ENCODE measurements around the gene GRAMD1A.
"Not testable (repeated sequence)": the region's sequence is repeated elsewhere in the genome, so short reads cannot be mapped to it uniquely, and the experiment has no call there.

Gene GRAMD1A

DNA sequence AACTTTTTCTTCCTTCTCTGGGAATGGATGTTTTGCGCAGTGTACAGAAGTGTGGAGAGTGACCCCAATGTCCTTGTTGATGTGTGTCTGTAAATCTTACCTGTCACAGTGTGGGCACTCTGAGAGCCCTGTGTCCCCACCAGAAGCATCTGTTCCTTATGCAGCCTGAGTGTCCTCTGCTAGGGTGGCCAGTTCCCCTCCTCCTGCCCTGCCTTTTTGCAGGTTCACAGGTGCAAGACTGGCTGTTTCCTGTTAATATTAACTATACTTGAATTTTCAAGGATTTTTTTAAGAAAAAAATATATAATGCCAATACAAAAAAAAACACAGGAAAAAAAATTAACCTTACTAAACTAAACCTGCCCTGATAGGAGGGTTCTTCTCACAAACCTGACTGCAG, 12.0 kb upstream of the GRAMD1A start:
- H3K9me3 ChIP-seq (ENCODE audit: control extremely low read depth in 1 of 5, control insufficient read depth in 4 of 5, insufficient read depth in 2 of 5, low read depth in 1 of 5, low read length in 4 of 5): peaks cover 0 to 3% (median 0%) of the 10 kb centered on the region in 5 experiments
- no peak overlapping the region for H3K27ac ChIP-seq (ENCODE audit: insufficient read depth in 1 of 2, low read depth in 1 of 2, low read length in 2 of 2, poor library complexity in 1 of 2, severe bottlenecking in 2 of 2)
- H3K4me3 ChIP-seq (ENCODE audit: control insufficient read depth in 1 of 7, extremely low read depth in 1 of 7, insufficient read depth in 4 of 7, low read depth in 2 of 7, low read length in 6 of 7): no peak overlapping the region
- H3K27me3 ChIP-seq (replicated peaks in 2 of 5; ENCODE audit: control insufficient read depth in 4 of 5, insufficient read depth in 5 of 5, low read length in 4 of 5): no peaks in the 10 kb centered on the region
- DNase-seq: no peak
- POLR2A ChIA-PET: interaction anchor here (0.8 kb wide), 1 partner anchor 9 kb away, joined by 3 read pairs; no protein-coding TSS in a partner anchor
- peaks cover 5 to 17% (median 12%) of the 10 kb centered on the region in 4 experiments for H3K4me1 ChIP-seq (ENCODE audit: control extremely low read depth in 1 of 4, control insufficient read depth in 4 of 4, insufficient read depth in 4 of 4, low read length in 3 of 4)
- CTCF ChIA-PET: interaction anchor here (1.0 to 2.7 kb wide), 4 partner anchors 12 to 26 kb away, joined by 3 to 7 read pairs (median 4); no protein-coding TSS in a partner anchor
- no peaks in the 10 kb centered on the region for H3K36me3 ChIP-seq (ENCODE audit: control insufficient read depth in 4 of 4, insufficient read depth in 4 of 4, low read length in 3 of 4)
- WGBS (ENCODE audit: insufficient coverage): no CpG with 5 or more reads among the region's 1 CpG

DNA sequence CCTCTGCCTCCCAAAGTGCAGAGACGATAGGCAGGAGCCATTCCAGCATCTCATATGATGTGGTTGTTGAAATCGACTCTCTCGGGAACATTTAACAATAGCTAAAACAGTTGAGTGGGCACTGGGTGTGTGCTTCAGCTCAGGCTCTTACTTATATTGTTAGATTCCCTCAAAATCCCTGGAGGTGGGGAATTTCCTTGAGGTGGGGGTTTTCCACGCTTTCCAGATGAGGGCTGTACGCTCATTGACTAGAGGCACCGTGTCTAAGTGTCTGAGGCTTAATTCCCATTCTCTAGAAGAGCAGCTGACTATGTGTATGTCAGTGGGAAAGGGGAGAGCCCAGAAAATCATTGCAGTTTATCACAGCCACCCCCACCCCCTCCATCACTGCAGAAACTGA, 10.8 kb upstream of the GRAMD1A start:
- no peaks in the 10 kb centered on the region for H3K27me3 ChIP-seq (replicated peaks in 2 of 5; ENCODE audit: control insufficient read depth in 4 of 5, insufficient read depth in 5 of 5, low read length in 4 of 5)
- CTCF ChIA-PET: interaction anchor here (1.2 to 2.7 kb wide), 6 partner anchors 12 to 29 kb away, joined by 3 to 7 read pairs (median 4); no protein-coding TSS in a partner anchor
- no peak overlapping the region for H3K4me3 ChIP-seq (ENCODE audit: control insufficient read depth in 1 of 7, extremely low read depth in 1 of 7, insufficient read depth in 4 of 7, low read depth in 2 of 7, low read length in 6 of 7)
- H3K9me3 ChIP-seq (ENCODE audit: control extremely low read depth in 1 of 5, control insufficient read depth in 4 of 5, insufficient read depth in 2 of 5, low read depth in 1 of 5, low read length in 4 of 5): peaks cover 0 to 4% (median 0%) of the 10 kb centered on the region in 5 experiments
- 88% methylated on average over 1 of the region's 6 CpGs for WGBS (ENCODE audit: insufficient coverage)
- H3K4me1 ChIP-seq (ENCODE audit: control extremely low read depth in 1 of 4, control insufficient read depth in 4 of 4, insufficient read depth in 4 of 4, low read length in 3 of 4): peaks cover 5 to 17% (median 13%) of the 10 kb centered on the region in 4 experiments
- H3K36me3 ChIP-seq (ENCODE audit: control insufficient read depth in 4 of 4, insufficient read depth in 4 of 4, low read length in 3 of 4): no peaks in the 10 kb centered on the region
- no peak for DNase-seq
- POLR2A ChIA-PET: no interaction called here
- H3K27ac ChIP-seq (ENCODE audit: insufficient read depth in 1 of 2, low read depth in 1 of 2, low read length in 2 of 2, poor library complexity in 1 of 2, severe bottlenecking in 2 of 2): no peak overlapping the region

DNA sequence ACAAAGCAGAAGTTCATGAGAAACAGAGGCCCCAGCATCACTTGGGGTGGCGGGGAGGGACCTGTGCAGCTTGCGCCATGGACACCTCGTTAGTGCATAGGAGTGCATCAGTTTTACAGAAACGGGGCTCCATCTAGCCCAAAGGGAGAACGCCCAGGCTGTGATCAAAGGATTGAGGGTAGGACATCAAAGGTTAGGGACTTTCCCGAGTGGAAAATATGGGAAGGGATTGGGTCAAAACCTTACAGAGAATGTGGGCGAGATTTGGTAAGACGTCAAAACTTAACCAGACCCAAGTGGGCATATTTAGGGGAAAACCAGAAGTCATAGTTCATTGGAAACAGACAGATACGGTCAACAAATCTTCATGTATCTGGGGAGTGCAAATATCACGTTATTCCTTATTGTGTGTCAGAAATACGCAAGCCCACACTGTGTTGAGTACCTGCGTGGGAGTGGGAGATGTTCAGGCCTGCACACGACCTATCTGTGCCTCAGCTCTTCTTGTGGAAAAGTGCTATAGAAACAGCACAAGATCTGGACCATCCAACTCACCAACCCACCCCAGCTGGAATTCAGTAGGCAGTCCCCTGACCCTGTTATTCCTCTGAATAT, 9.4 kb upstream of the GRAMD1A start:
- Histone ChIP-seq H3K4me3 (ENCODE audit: control insufficient read depth in 1 of 7, extremely low read depth in 1 of 7, insufficient read depth in 4 of 7, low read depth in 2 of 7, low read length in 6 of 7) (no peak overlapping the region), H3K27me3 (replicated peaks in 2 of 5; ENCODE audit: control insufficient read depth in 4 of 5, insufficient read depth in 5 of 5, low read length in 4 of 5) (no peaks in the 10 kb centered on the region), H3K36me3 (ENCODE audit: control insufficient read depth in 4 of 4, insufficient read depth in 4 of 4, low read length in 3 of 4) (no peaks in the 10 kb centered on the region), H3K27ac (ENCODE audit: insufficient read depth in 1 of 2, low read depth in 1 of 2, low read length in 2 of 2, poor library complexity in 1 of 2, severe bottlenecking in 2 of 2) (no peak overlapping the region), H3K9me3 (ENCODE audit: control extremely low read depth in 1 of 5, control insufficient read depth in 4 of 5, insufficient read depth in 2 of 5, low read depth in 1 of 5, low read length in 4 of 5) (peaks cover 0 to 11% (median 0%) of the 10 kb centered on the region in 5 experiments), H3K4me1 (ENCODE audit: control extremely low read depth in 1 of 4, control insufficient read depth in 4 of 4, insufficient read depth in 4 of 4, low read length in 3 of 4) (peaks cover 0 to 18% (median 13%) of the 10 kb centered on the region in 4 experiments)
- POLR2A ChIA-PET: no interaction called here
- no peak for DNase-seq
- CTCF ChIA-PET: interaction anchor here (0.9 to 2.6 kb wide), 5 partner anchors 10 to 53 kb away, joined by 3 to 10 read pairs (median 4); no protein-coding TSS in a partner anchor
- 96% methylated on average over 11 of the region's 13 CpGs for whole genome bisulfite sequencing (ENCODE audit: insufficient coverage)

DNA sequence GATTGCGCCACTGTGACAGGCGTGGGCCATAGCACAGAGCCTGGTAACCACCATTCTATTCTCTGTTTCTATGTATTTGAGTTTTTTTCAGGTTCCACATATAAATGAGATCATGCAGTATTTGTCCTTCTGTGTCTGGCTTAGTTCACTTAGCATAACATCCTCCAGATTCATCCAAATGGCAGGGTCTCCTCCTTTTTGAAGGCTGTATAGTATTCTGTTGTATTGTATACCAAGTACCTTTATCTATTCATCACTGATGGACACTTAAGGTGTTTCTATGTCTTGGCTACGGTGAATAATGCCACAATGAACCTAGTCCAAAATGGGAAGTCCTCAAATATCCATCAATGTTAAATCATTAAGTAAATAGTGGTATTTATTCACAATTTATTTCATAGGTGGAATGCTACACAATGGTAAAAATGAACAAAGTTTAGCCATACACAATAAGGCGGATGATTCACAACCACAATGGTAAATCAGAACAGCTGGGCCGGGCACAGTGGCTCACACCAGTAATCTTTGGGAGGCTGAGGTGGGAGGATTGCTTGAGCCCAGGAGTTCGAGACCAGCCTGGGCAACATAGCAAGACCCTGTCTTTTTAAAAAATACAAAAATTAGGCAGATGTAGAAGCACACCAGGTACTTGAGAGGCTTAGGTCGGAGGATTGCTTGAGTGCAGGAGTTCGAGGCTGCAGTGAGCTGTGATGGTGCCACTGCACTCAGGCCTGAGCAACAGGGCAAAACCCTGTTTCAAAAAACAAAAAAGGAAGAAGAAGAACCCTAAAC, 8.4 kb upstream of the GRAMD1A start:
- peaks cover 0 to 11% (median 0%) of the 10 kb centered on the region in 5 experiments for H3K9me3 ChIP-seq (ENCODE audit: control extremely low read depth in 1 of 5, control insufficient read depth in 4 of 5, insufficient read depth in 2 of 5, low read depth in 1 of 5, low read length in 4 of 5)
- peaks cover 0 to 24% (median 20%) of the 10 kb centered on the region in 4 experiments for H3K4me1 ChIP-seq (ENCODE audit: control extremely low read depth in 1 of 4, control insufficient read depth in 4 of 4, insufficient read depth in 4 of 4, low read length in 3 of 4)
- no peak overlapping the region for H3K4me3 ChIP-seq (ENCODE audit: control insufficient read depth in 1 of 7, extremely low read depth in 1 of 7, insufficient read depth in 4 of 7, low read depth in 2 of 7, low read length in 6 of 7)
- H3K36me3 ChIP-seq (ENCODE audit: control insufficient read depth in 4 of 4, insufficient read depth in 4 of 4, low read length in 3 of 4): no peaks in the 10 kb centered on the region
- 97% methylated on average over 5 of the region's 8 CpGs for WGBS (ENCODE audit: insufficient coverage)
- POLR2A ChIA-PET: no interaction called here
- H3K27ac ChIP-seq (ENCODE audit: insufficient read depth in 1 of 2, low read depth in 1 of 2, low read length in 2 of 2, poor library complexity in 1 of 2, severe bottlenecking in 2 of 2): no peak overlapping the region
- H3K27me3 ChIP-seq (replicated peaks in 2 of 5; ENCODE audit: control insufficient read depth in 4 of 5, insufficient read depth in 5 of 5, low read length in 4 of 5): no peaks in the 10 kb centered on the region
- CTCF ChIA-PET: interaction anchor here (1.3 to 2.6 kb wide), 2 partner anchors 19 to 21 kb away, joined by 3 to 10 read pairs; no protein-coding TSS in a partner anchor
- DNase-seq: no peak

DNA sequence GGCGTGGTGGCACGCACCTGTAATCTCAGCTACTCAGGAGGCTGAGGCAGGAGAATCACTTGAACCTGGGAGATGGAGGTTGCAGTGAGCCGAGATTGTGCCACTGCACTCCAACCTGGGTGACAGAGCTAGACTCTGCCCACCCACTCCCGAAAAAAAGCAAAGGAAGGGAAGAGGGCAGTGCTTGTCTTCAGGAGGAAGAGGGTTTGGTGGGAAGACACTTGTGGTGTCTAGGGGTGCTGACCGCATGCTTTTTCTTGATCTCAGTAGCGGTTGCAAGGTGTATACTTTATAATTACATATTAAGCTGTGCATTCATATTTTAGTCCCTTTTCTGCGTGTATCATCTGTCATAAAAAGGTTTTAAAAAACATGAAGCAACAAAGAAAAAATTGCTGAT, 7.5 kb upstream of the GRAMD1A start:
- H3K27me3 ChIP-seq (replicated peaks in 2 of 5; ENCODE audit: control insufficient read depth in 4 of 5, insufficient read depth in 5 of 5, low read length in 4 of 5); DNase-seq; H3K4me3 ChIP-seq (ENCODE audit: control insufficient read depth in 1 of 7, extremely low read depth in 1 of 7, insufficient read depth in 4 of 7, low read depth in 2 of 7, low read length in 6 of 7); H3K36me3 ChIP-seq (ENCODE audit: control insufficient read depth in 4 of 4, insufficient read depth in 4 of 4, low read length in 3 of 4); H3K27ac ChIP-seq (ENCODE audit: insufficient read depth in 1 of 2, low read depth in 1 of 2, low read length in 2 of 2, poor library complexity in 1 of 2, severe bottlenecking in 2 of 2): not testable (repeated sequence)
- peaks cover 4 to 32% (median 28%) of the 10 kb centered on the region in 4 experiments for H3K4me1 ChIP-seq (ENCODE audit: control extremely low read depth in 1 of 4, control insufficient read depth in 4 of 4, insufficient read depth in 4 of 4, low read length in 3 of 4)
- WGBS (ENCODE audit: insufficient coverage): 100% methylated on average over 1 of the region's 7 CpGs
- H3K9me3 ChIP-seq (ENCODE audit: control extremely low read depth in 1 of 5, control insufficient read depth in 4 of 5, insufficient read depth in 2 of 5, low read depth in 1 of 5, low read length in 4 of 5): peaks cover 0 to 11% (median 0%) of the 10 kb centered on the region in 5 experiments
- ChIA-PET POLR2A (interaction anchor here (0.6 kb wide), 1 partner anchor 702 kb away, joined by 3 read pairs; no protein-coding TSS in a partner anchor), CTCF (interaction anchor here (2.6 kb wide), 1 partner anchor 20 kb away, joined by 10 read pairs; no protein-coding TSS in a partner anchor)

DNA sequence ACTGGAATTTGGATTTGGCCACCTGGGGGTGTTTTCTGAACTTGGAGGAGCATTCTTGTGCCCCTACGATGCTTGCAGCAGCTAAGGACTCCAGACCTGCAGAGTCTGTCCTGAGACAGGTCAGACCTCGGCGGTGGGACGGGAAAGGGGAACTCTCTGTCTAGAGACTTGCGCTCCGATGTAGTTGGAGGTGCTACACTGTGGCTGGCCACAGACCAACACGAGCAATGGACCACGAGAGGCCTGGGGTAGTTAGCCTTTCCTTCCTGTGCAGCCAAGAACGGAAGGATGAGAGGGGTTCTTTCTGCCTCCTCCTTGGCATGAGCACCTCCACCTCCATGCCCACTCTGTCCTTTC, 5.9 kb upstream of the GRAMD1A start:
- peaks cover 7 to 44% (median 42%) of the 10 kb centered on the region in 4 experiments for H3K4me1 ChIP-seq (ENCODE audit: control extremely low read depth in 1 of 4, control insufficient read depth in 4 of 4, insufficient read depth in 4 of 4, low read length in 3 of 4)
- H3K4me3 ChIP-seq (ENCODE audit: control insufficient read depth in 1 of 7, extremely low read depth in 1 of 7, insufficient read depth in 4 of 7, low read depth in 2 of 7, low read length in 6 of 7): no peak overlapping the region
- H3K27me3 ChIP-seq (replicated peaks in 2 of 5; ENCODE audit: control insufficient read depth in 4 of 5, insufficient read depth in 5 of 5, low read length in 4 of 5): no peaks in the 10 kb centered on the region
- ChIA-PET POLR2A (no interaction called here), CTCF (interaction anchor here (0.7 to 2.8 kb wide), 4 partner anchors 9 to 50 kb away, joined by 3 to 9 read pairs (median 4); no protein-coding TSS in a partner anchor)
- no peak overlapping the region for H3K27ac ChIP-seq (ENCODE audit: insufficient read depth in 1 of 2, low read depth in 1 of 2, low read length in 2 of 2, poor library complexity in 1 of 2, severe bottlenecking in 2 of 2)
- no peaks in the 10 kb centered on the region for H3K36me3 ChIP-seq (ENCODE audit: control insufficient read depth in 4 of 4, insufficient read depth in 4 of 4, low read length in 3 of 4)
- WGBS (ENCODE audit: insufficient coverage): 74% methylated on average over 6 of the region's 9 CpGs
- peaks cover 0 to 11% (median 0%) of the 10 kb centered on the region in 5 experiments for H3K9me3 ChIP-seq (ENCODE audit: control extremely low read depth in 1 of 5, control insufficient read depth in 4 of 5, insufficient read depth in 2 of 5, low read depth in 1 of 5, low read length in 4 of 5)
- no peak for DNase-seq
